Embryonic facial prominence (tissue), 1 donor: Measurements from ENCODE around the gene FLNB.

ENCODE experiments used
- DNase-seq: peaks from one replicate; pipeline ENCODE4 v3.0.0-alpha.2; 2016; ENCODE audit errors: extremely low spot score

Gene FLNB

GRCh38 chr3:58009749-58010535 is 1.7 kb downstream of the FLNB start:
- DNase-seq, result no peak

GRCh38 chr3:58010562-58010961 is 2.3 kb downstream of the FLNB start:
- no peak for DNase-seq

GRCh38 chr3:58011580-58011979 is 3.4 kb downstream of the FLNB start:
- no peak for DNase-seq

GRCh38 chr3:58012302-58012701 is 4.1 kb downstream of the FLNB start:
- DNase-seq, result no peak

- DNase-seq, result no peak
Observed at GRCh38 chr3:58013099-58013498, 4.9 kb downstream of the FLNB start.

GRCh38 chr3:58013973-58014649 is 5.9 kb downstream of the FLNB start:
- no peak for DNase-seq

- DNase-seq, result no peak
Observed at GRCh38 chr3:58015520-58015915, 7.3 kb downstream of the FLNB start.

- DNase-seq, result no peak
Observed at GRCh38 chr3:58016710-58017109, 8.5 kb downstream of the FLNB start.

GRCh38 chr3:58018892-58019742 is 10.9 kb downstream of the FLNB start:
- no peak for DNase-seq

- DNase-seq, result no peak
Observed at GRCh38 chr3:58020783-58021071, 12.5 kb downstream of the FLNB start.

- DNase-seq, result no peak
Observed at GRCh38 chr3:58021072-58021959, 13.1 kb downstream of the FLNB start.

GRCh38 chr3:58021962-58022361 is 13.7 kb downstream of the FLNB start:
- no peak for DNase-seq

GRCh38 chr3:58022490-58022889 is 14.3 kb downstream of the FLNB start:
- DNase-seq, result no peak

GRCh38 chr3:58023531-58023930 is 15.3 kb downstream of the FLNB start:
- no peak for DNase-seq

- no peak for DNase-seq
Observed at GRCh38 chr3:58025406-58025805, 17.2 kb downstream of the FLNB start.

- no peak for DNase-seq
Observed at GRCh38 chr3:58025837-58026569, 17.8 kb downstream of the FLNB start.

- DNase-seq, result no peak
Observed at GRCh38 chr3:58026598-58026997, 18.4 kb downstream of the FLNB start.

GRCh38 chr3:58027704-58028317 is 19.6 kb downstream of the FLNB start:
- no peak for DNase-seq

GRCh38 chr3:58028902-58029301 is 20.7 kb downstream of the FLNB start:
- DNase-seq, result no peak

GRCh38 chr3:58029842-58030584 is 21.8 kb downstream of the FLNB start:
- DNase-seq, result no peak
